ENCODE data around the gene PTPRA.

GRCh38 chr20:3037654-3038053 lies 164.4 kb downstream of the PTPRA start:
- TF ChIP-seq, protein P1, sequence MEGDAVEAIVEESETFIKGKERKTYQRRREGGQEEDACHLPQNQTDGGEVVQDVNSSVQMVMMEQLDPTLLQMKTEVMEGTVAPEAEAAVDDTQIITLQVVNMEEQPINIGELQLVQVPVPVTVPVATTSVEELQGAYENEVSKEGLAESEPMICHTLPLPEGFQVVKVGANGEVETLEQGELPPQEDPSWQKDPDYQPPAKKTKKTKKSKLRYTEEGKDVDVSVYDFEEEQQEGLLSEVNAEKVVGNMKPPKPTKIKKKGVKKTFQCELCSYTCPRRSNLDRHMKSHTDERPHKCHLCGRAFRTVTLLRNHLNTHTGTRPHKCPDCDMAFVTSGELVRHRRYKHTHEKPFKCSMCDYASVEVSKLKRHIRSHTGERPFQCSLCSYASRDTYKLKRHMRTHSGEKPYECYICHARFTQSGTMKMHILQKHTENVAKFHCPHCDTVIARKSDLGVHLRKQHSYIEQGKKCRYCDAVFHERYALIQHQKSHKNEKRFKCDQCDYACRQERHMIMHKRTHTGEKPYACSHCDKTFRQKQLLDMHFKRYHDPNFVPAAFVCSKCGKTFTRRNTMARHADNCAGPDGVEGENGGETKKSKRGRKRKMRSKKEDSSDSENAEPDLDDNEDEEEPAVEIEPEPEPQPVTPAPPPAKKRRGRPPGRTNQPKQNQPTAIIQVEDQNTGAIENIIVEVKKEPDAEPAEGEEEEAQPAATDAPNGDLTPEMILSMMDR (conservative IDR thresholded peaks at IDR 0.05; ENCODE audit: low read depth, low read length): no peak
- TF ChIP-seq EZH2 (IDR thresholded peaks at IDR 0.05; ENCODE audit: borderline replicate concordance, low read depth, low read length, poor library complexity, severe bottlenecking): no peak
